ENCODE data around the gene VPS35L. TPM values are rescaled to one million over a fixed set of nuclear protein-coding genes. Genes with fewer than 3 reads are reported as not detected.
A peak's percentile ranks its signal among the peaks of the same experiment; 100 is the strongest.

Gene VPS35L
- total RNA-seq, 1 donor from 2014 or later = 23.8 TPM

- no peaks in the 10 kb centered on the region for H3K27me3 ChIP-seq (ENCODE audit: low read depth)
- DNase-seq = peak; percentile 28
- peaks cover 40% of the 10 kb centered on the region for H3K4me1 ChIP-seq
- intact Hi-C loops (cut with micrococcal nuclease) = no loop called here
- H3K4me3 ChIP-seq = no peak overlapping the region
- H3K9me3 ChIP-seq (replicated peaks) = no peaks in the 10 kb centered on the region
- H3K27ac ChIP-seq (replicated peaks) = peak overlapping the region; percentile 73
- peaks cover 41% of the 10 kb centered on the region for H3K36me3 ChIP-seq
- TF ChIP-seq CTCF (IDR thresholded peaks at IDR 0.05; ENCODE audit: borderline replicate concordance) = no peak
Measured at GRCh38 chr16:19735074-19735867, 179.8 kb downstream of the VPS35L start.

GRCh38 chr16:19737306-19738038 is 182.0 kb downstream of the VPS35L start:
- peaks cover 33% of the 10 kb centered on the region for H3K36me3 ChIP-seq
- H3K27ac ChIP-seq (replicated peaks) = peak overlapping the region; percentile 19
- no peaks in the 10 kb centered on the region for H3K9me3 ChIP-seq (replicated peaks)
- no peak overlapping the region for H3K4me3 ChIP-seq
- no peaks in the 10 kb centered on the region for H3K27me3 ChIP-seq (ENCODE audit: low read depth)
- intact Hi-C loops (cut with micrococcal nuclease) = no loop called here
- no peak for TF ChIP-seq CTCF (IDR thresholded peaks at IDR 0.05; ENCODE audit: borderline replicate concordance)
- H3K4me1 ChIP-seq = peaks cover 46% of the 10 kb centered on the region
- DNase-seq = no peak

- intact Hi-C loops (cut with micrococcal nuclease) = no loop called here
- no peak for DNase-seq
- Histone ChIP-seq H3K27me3 (ENCODE audit: low read depth) (no peaks in the 10 kb centered on the region), H3K4me3 (no peak overlapping the region), H3K27ac (replicated peaks) (no peak overlapping the region), H3K36me3 (peaks cover 17% of the 10 kb centered on the region), H3K4me1 (peaks cover 13% of the 10 kb centered on the region), H3K9me3 (replicated peaks) (no peaks in the 10 kb centered on the region)
- no peak for TF ChIP-seq CTCF (IDR thresholded peaks at IDR 0.05; ENCODE audit: borderline replicate concordance)
Measured at GRCh38 chr16:19741354-19741753, 185.9 kb downstream of the VPS35L start.

GRCh38 chr16:19743816-19744159 is 188.3 kb downstream of the VPS35L start:
- H3K4me1 ChIP-seq = peaks cover 26% of the 10 kb centered on the region
- no peaks in the 10 kb centered on the region for H3K9me3 ChIP-seq (replicated peaks)
- no peak overlapping the region for H3K4me3 ChIP-seq
- no peaks in the 10 kb centered on the region for H3K27me3 ChIP-seq (ENCODE audit: low read depth)
- intact Hi-C loops (cut with micrococcal nuclease) = no loop called here
- DNase-seq = no peak
- no peak overlapping the region for H3K27ac ChIP-seq (replicated peaks)
- TF ChIP-seq CTCF (IDR thresholded peaks at IDR 0.05; ENCODE audit: borderline replicate concordance) = no peak
- H3K36me3 ChIP-seq = peaks cover 8% of the 10 kb centered on the region

GRCh38 chr16:19744670-19745069 is 189.2 kb downstream of the VPS35L start:
- TF ChIP-seq CTCF (IDR thresholded peaks at IDR 0.05; ENCODE audit: borderline replicate concordance) = no peak
- Histone ChIP-seq H3K27ac (replicated peaks) (no peak overlapping the region), H3K27me3 (ENCODE audit: low read depth) (no peaks in the 10 kb centered on the region), H3K4me3 (no peak overlapping the region), H3K9me3 (replicated peaks) (no peaks in the 10 kb centered on the region), H3K4me1 (peaks cover 35% of the 10 kb centered on the region), H3K36me3 (peaks cover 4% of the 10 kb centered on the region)
- intact Hi-C loops (cut with micrococcal nuclease) = no loop called here
- DNase-seq = no peak

All from left ventricle myocardium inferior (tissue), 1 donor.